LNCaP clone FGC (cell line): ENCODE results near the gene DKK3.

Experiments used
- DNase-seq: peaks from one replicate; pipeline ENCODE4 v3.0.0-alpha.2; 2011; ENCODE audit warnings: low read depth
- H3K4me3 ChIP-seq: 2 replicates; pipeline ENCODE4 v1.5.1; 2011; ENCODE audit warnings: mild to moderate bottlenecking, low read depth, low read length, control low read depth
- CTCF ChIP-seq: IDR thresholded peaks from 2 replicates; pipeline ENCODE4 v1.5.1; 2012; ENCODE audit warnings: mild to moderate bottlenecking; ENCODE audit not compliant: control insufficient read depth, insufficient read depth; ENCODE audit errors: extremely low read depth

Gene DKK3

GRCh38 chr11:11923828-11924227, 84.6 kb downstream of the DKK3 start:
- DNase-seq: no peak
- no peak overlapping the region for H3K4me3 ChIP-seq
- no peak for TF ChIP-seq CTCF

- no peak for TF ChIP-seq CTCF
- H3K4me3 ChIP-seq: no peak overlapping the region
- no peak for DNase-seq
These were observed 91.4 kb downstream of the DKK3 start for GRCh38 chr11:11916981-11917399.

GRCh38 chr11:11915625-11916024, 92.8 kb downstream of the DKK3 start:
- no peak for DNase-seq
- no peak overlapping the region for H3K4me3 ChIP-seq
- TF ChIP-seq CTCF: no peak

GRCh38 chr11:11913395-11913794, 95.0 kb downstream of the DKK3 start:
- DNase-seq: no peak
- H3K4me3 ChIP-seq: no peak overlapping the region
- no peak for TF ChIP-seq CTCF
